Measurements from ENCODE around the gene GBA3. TPM values are rescaled to one million over a fixed set of nuclear protein-coding genes. Genes with fewer than 3 reads are reported as not detected.
A peak's percentile ranks its signal among the peaks of the same experiment; 100 is the strongest.

The GBA3 gene
- total and polyA plus RNA-seq, 7 experiments from 2014 or later: not detected

- Histone ChIP-seq H3K9me3 (ENCODE audit: control insufficient read depth in 2 of 3, low read length in 3 of 3) (no peaks in the 10 kb centered on the region), H3K4me1 (ENCODE audit: control insufficient read depth in 2 of 2, insufficient read depth in 2 of 2, low read length in 2 of 2) (peaks cover 0 to 62% of the 10 kb centered on the region in 2 donors), H3K36me3 (ENCODE audit: control insufficient read depth in 2 of 3, insufficient read depth in 3 of 3, low read length in 3 of 3) (no peaks in the 10 kb centered on the region), H3K4me3 (ENCODE audit: low read length) (no peak overlapping the region), H3K27ac (ENCODE audit: low read depth, low read length) (no peak overlapping the region), H3K27me3 (ENCODE audit: control insufficient read depth in 2 of 2, insufficient read depth in 2 of 2, low read length in 2 of 2) (no peaks in the 10 kb centered on the region)
- H3K27ac Mint-ChIP-seq: peak overlapping the region in 8 of 9 donors; percentile 67 to 91 (median 82)
- no peaks in the 10 kb centered on the region for H3K27me3 Mint-ChIP-seq
- H3K4me1 Mint-ChIP-seq: peaks cover 32 to 93% (median 88%) of the 10 kb centered on the region in 7 donors
- DNase-seq: no peak
- ChIA-PET CTCF (no interaction called here), POLR2A (no interaction called here)
- intact Hi-C loops (cut with micrococcal nuclease): loop anchor here (5.0 to 10.0 kb wide), 5 partner anchors 67 to 658 kb away; partner anchors contain the start of gene ADGRA3 (in 2 of the 2)
- H3K4me3 Mint-ChIP-seq: peak overlapping the region in 7 of 10 donors; percentile 6 to 69 (median 52)
- H3K9me3 Mint-ChIP-seq: peaks cover 0 to 3% (median 0%) of the 10 kb centered on the region in 11 donors
- no peaks in the 10 kb centered on the region for H3K36me3 Mint-ChIP-seq
- no peak for ATAC-seq
Measured at GRCh38 chr4:22674700-22675099, 18.0 kb upstream of the GBA3 start.

GRCh38 chr4:22676063-22676462 is 16.7 kb upstream of the GBA3 start:
- H3K4me3 Mint-ChIP-seq: peak overlapping the region in 4 of 10 donors; percentile 56 to 69 (median 61)
- ChIA-PET CTCF (interaction anchor here (1.2 to 1.6 kb wide), 2 partner anchors 8 to 265 kb away, joined by 3 read pairs; no protein-coding TSS in a partner anchor), POLR2A (interaction anchor here (0.6 to 0.8 kb wide), 2 partner anchors 9 to 192 kb away, joined by 3 read pairs; no protein-coding TSS in a partner anchor)
- DNase-seq (no peak), ATAC-seq (no peak)
- Histone ChIP-seq H3K4me3 (ENCODE audit: low read length) (no peak overlapping the region), H3K27ac (ENCODE audit: low read depth, low read length) (no peak overlapping the region), H3K4me1 (ENCODE audit: control insufficient read depth in 2 of 2, insufficient read depth in 2 of 2, low read length in 2 of 2) (peaks cover 0 to 52% of the 10 kb centered on the region in 2 donors), H3K27me3 (ENCODE audit: control insufficient read depth in 2 of 2, insufficient read depth in 2 of 2, low read length in 2 of 2) (no peaks in the 10 kb centered on the region), H3K36me3 (ENCODE audit: control insufficient read depth in 2 of 3, insufficient read depth in 3 of 3, low read length in 3 of 3) (no peaks in the 10 kb centered on the region), H3K9me3 (ENCODE audit: control insufficient read depth in 2 of 3, low read length in 3 of 3) (no peaks in the 10 kb centered on the region)
- H3K27ac Mint-ChIP-seq: peak overlapping the region in 8 of 9 donors; percentile 50 to 91 (median 80)
- peaks cover 26 to 93% (median 88%) of the 10 kb centered on the region in 7 donors for H3K4me1 Mint-ChIP-seq
- intact Hi-C loops (cut with micrococcal nuclease): loop anchor here in 1 of 2 donors (5.0 to 10.0 kb wide), 2 partner anchors 231 to 439 kb away; no protein-coding TSS in a partner anchor
- H3K36me3 Mint-ChIP-seq: no peaks in the 10 kb centered on the region
- H3K9me3 Mint-ChIP-seq: peaks cover 0 to 3% (median 0%) of the 10 kb centered on the region in 11 donors
- H3K27me3 Mint-ChIP-seq: no peaks in the 10 kb centered on the region

GRCh38 chr4:22677780-22678179 is 15.0 kb upstream of the GBA3 start:
- Histone ChIP-seq H3K9me3 (ENCODE audit: control insufficient read depth in 2 of 3, low read length in 3 of 3) (no peaks in the 10 kb centered on the region), H3K4me3 (ENCODE audit: low read length) (no peak overlapping the region), H3K4me1 (ENCODE audit: control insufficient read depth in 2 of 2, insufficient read depth in 2 of 2, low read length in 2 of 2) (peaks cover 0 to 36% of the 10 kb centered on the region in 2 donors), H3K27ac (ENCODE audit: low read depth, low read length) (no peak overlapping the region), H3K36me3 (ENCODE audit: control insufficient read depth in 2 of 3, insufficient read depth in 3 of 3, low read length in 3 of 3) (no peaks in the 10 kb centered on the region), H3K27me3 (ENCODE audit: control insufficient read depth in 2 of 2, insufficient read depth in 2 of 2, low read length in 2 of 2) (no peaks in the 10 kb centered on the region)
- Mint-ChIP-seq H3K9me3 (peaks cover 0 to 3% (median 0%) of the 10 kb centered on the region in 11 donors), H3K27me3 (no peaks in the 10 kb centered on the region), H3K36me3 (no peaks in the 10 kb centered on the region), H3K4me3 (peak overlapping the region in 1 of 10 donors; percentile 30), H3K27ac (peak overlapping the region in 8 of 9 donors; percentile 11 to 71 (median 36)), H3K4me1 (peaks cover 16 to 85% (median 78%) of the 10 kb centered on the region in 7 donors)
- ChIA-PET CTCF (interaction anchor here (1.3 kb wide), 1 partner anchor 12 kb away, joined by 4 read pairs; no protein-coding TSS in a partner anchor), POLR2A (no interaction called here)
- intact Hi-C loops (cut with micrococcal nuclease): loop anchor here in 1 of 2 donors (5.0 to 10.0 kb wide), 2 partner anchors 233 to 440 kb away; no protein-coding TSS in a partner anchor
- no peak for ATAC-seq
- no peak for DNase-seq

GRCh38 chr4:22678940-22679854 is 13.5 kb upstream of the GBA3 start:
- DNase-seq: no peak
- ChIA-PET CTCF (interaction anchor here (1.3 kb wide), 1 partner anchor 11 kb away, joined by 4 read pairs; no protein-coding TSS in a partner anchor), POLR2A (interaction anchor here (0.7 kb wide), 1 partner anchor 15 kb away, joined by 3 read pairs; no protein-coding TSS in a partner anchor)
- Histone ChIP-seq H3K9me3 (ENCODE audit: control insufficient read depth in 2 of 3, low read length in 3 of 3) (no peaks in the 10 kb centered on the region), H3K27me3 (ENCODE audit: control insufficient read depth in 2 of 2, insufficient read depth in 2 of 2, low read length in 2 of 2) (no peaks in the 10 kb centered on the region), H3K27ac (ENCODE audit: low read depth, low read length) (no peak overlapping the region), H3K36me3 (ENCODE audit: control insufficient read depth in 2 of 3, insufficient read depth in 3 of 3, low read length in 3 of 3) (no peaks in the 10 kb centered on the region), H3K4me3 (ENCODE audit: low read length) (no peak overlapping the region), H3K4me1 (ENCODE audit: control insufficient read depth in 2 of 2, insufficient read depth in 2 of 2, low read length in 2 of 2) (peaks cover 0 to 24% of the 10 kb centered on the region in 2 donors)
- ATAC-seq: no peak
- H3K4me3 Mint-ChIP-seq: peak overlapping the region in 1 of 10 donors; percentile 48
- H3K4me1 Mint-ChIP-seq: peaks cover 9 to 76% (median 66%) of the 10 kb centered on the region in 7 donors
- peaks cover 0 to 3% (median 0%) of the 10 kb centered on the region in 11 donors for H3K9me3 Mint-ChIP-seq
- no peaks in the 10 kb centered on the region for H3K36me3 Mint-ChIP-seq
- no peaks in the 10 kb centered on the region for H3K27me3 Mint-ChIP-seq
- peak overlapping the region in 5 of 9 donors; percentile 31 to 73 (median 64) for H3K27ac Mint-ChIP-seq
- intact Hi-C loops (cut with micrococcal nuclease): loop anchor here in 1 of 2 donors (5.0 to 10.0 kb wide), 2 partner anchors 234 to 442 kb away; no protein-coding TSS in a partner anchor

- Histone ChIP-seq H3K9me3 (ENCODE audit: control insufficient read depth in 2 of 3, low read length in 3 of 3) (no peaks in the 10 kb centered on the region), H3K36me3 (ENCODE audit: control insufficient read depth in 2 of 3, insufficient read depth in 3 of 3, low read length in 3 of 3) (no peaks in the 10 kb centered on the region), H3K4me1 (ENCODE audit: control insufficient read depth in 2 of 2, insufficient read depth in 2 of 2, low read length in 2 of 2) (peaks cover 0 to 16% of the 10 kb centered on the region in 2 donors), H3K27me3 (ENCODE audit: control insufficient read depth in 2 of 2, insufficient read depth in 2 of 2, low read length in 2 of 2) (no peaks in the 10 kb centered on the region), H3K27ac (ENCODE audit: low read depth, low read length) (no peak overlapping the region), H3K4me3 (ENCODE audit: low read length) (no peak overlapping the region)
- ChIA-PET CTCF (no interaction called here), POLR2A (no interaction called here)
- Mint-ChIP-seq H3K27me3 (no peaks in the 10 kb centered on the region), H3K4me3 (peak overlapping the region in 7 of 10 donors; percentile 4 to 51 (median 40)), H3K4me1 (peaks cover 5 to 72% (median 56%) of the 10 kb centered on the region in 7 donors), H3K27ac (peak overlapping the region in 6 of 9 donors; percentile 42 to 73 (median 68)), H3K9me3 (peaks cover 0 to 5% (median 0%) of the 10 kb centered on the region in 11 donors), H3K36me3 (peaks cover 0 to 6% (median 0%) of the 10 kb centered on the region in 5 donors)
- ATAC-seq (no peak), DNase-seq (no peak)
- intact Hi-C loops (cut with micrococcal nuclease): loop anchor here in 1 of 2 donors (1.0 kb wide), 1 partner anchor 8 kb away; no protein-coding TSS in a partner anchor
Measured at GRCh38 chr4:22680065-22680642, 12.6 kb upstream of the GBA3 start.

- Mint-ChIP-seq H3K9me3 (peaks cover 0 to 7% (median 0%) of the 10 kb centered on the region in 11 donors), H3K27me3 (no peaks in the 10 kb centered on the region), H3K4me3 (no peak overlapping the region), H3K4me1 (peaks cover 0 to 67% (median 42%) of the 10 kb centered on the region in 7 donors), H3K27ac (no peak overlapping the region), H3K36me3 (peaks cover 0 to 8% (median 0%) of the 10 kb centered on the region in 5 donors)
- ATAC-seq (no peak), DNase-seq (no peak)
- no peak overlapping the region for H3K4me3 ChIP-seq (ENCODE audit: low read length)
- H3K27me3 ChIP-seq (ENCODE audit: control insufficient read depth in 2 of 2, insufficient read depth in 2 of 2, low read length in 2 of 2): no peaks in the 10 kb centered on the region
- CTCF ChIA-PET: interaction anchor here (0.6 to 1.8 kb wide), 2 partner anchors 11 to 273 kb away, joined by 3 to 4 read pairs; no protein-coding TSS in a partner anchor
- intact Hi-C loops (cut with micrococcal nuclease): no loop called here
- no peaks in the 10 kb centered on the region for H3K9me3 ChIP-seq (ENCODE audit: control insufficient read depth in 2 of 3, low read length in 3 of 3)
- POLR2A ChIA-PET: interaction anchor here (0.7 kb wide), 1 partner anchor 263 kb away, joined by 3 read pairs; no protein-coding TSS in a partner anchor
- H3K36me3 ChIP-seq (ENCODE audit: control insufficient read depth in 2 of 3, insufficient read depth in 3 of 3, low read length in 3 of 3): no peaks in the 10 kb centered on the region
- H3K4me1 ChIP-seq (ENCODE audit: control insufficient read depth in 2 of 2, insufficient read depth in 2 of 2, low read length in 2 of 2): no peaks in the 10 kb centered on the region
- H3K27ac ChIP-seq (ENCODE audit: low read depth, low read length): no peak overlapping the region
Measured at GRCh38 chr4:22683726-22684125, 9.0 kb upstream of the GBA3 start.
